Lung (tissue), 12 donors: ENCODE measurements around the gene UBASH3B. TPM values are rescaled to one million over a fixed set of nuclear protein-coding genes. Genes with fewer than 3 reads are reported as not detected.

Source experiments
- ATAC-seq: fragments of 200-7000 bp; cut with Tn5 transposase; one replicate; pipeline ENCODE4 v1.9.1; 2020; ENCODE audit warnings: moderate number of reproducible peaks; ENCODE audit not compliant: insufficient read depth, low FRiP score
- DNase-seq, 3 donors: peaks; one replicate each; pipeline ENCODE4 v3.0.0-alpha.2; 2013 to 2017
- H3K27ac ChIP-seq, 2 donors: one replicate each; pipeline ENCODE4 v1.5.1; 2013; ENCODE audit warnings: mild to moderate bottlenecking in 2 of 2, moderate library complexity in 2 of 2, control low read depth in 1 of 2, inconsistent platforms in 1 of 2, low read depth in 1 of 2, low read length in 1 of 2
- H3K27me3 ChIP-seq, 3 donors: one replicate each; pipeline ENCODE4 v1.5.1; 2013; ENCODE audit warnings: low read length in 2 of 3; ENCODE audit not compliant: control insufficient read depth in 3 of 3, insufficient read depth in 3 of 3
- H3K36me3 ChIP-seq, 4 donors: one replicate each; pipeline ENCODE4 v1.5.1; 2013; ENCODE audit warnings: low read length in 4 of 4, mild to moderate bottlenecking in 1 of 4, moderate library complexity in 1 of 4; ENCODE audit not compliant: control insufficient read depth in 4 of 4, insufficient read depth in 4 of 4
- H3K4me1 ChIP-seq, 5 donors: one replicate each; pipeline ENCODE4 v1.5.1; 2013; ENCODE audit warnings: low read length in 5 of 5, mild to moderate bottlenecking in 2 of 5, moderate library complexity in 1 of 5; ENCODE audit not compliant: control insufficient read depth in 5 of 5, insufficient read depth in 5 of 5
- H3K4me3 ChIP-seq: one replicate; pipeline ENCODE4 v1.5.1; 2013; ENCODE audit warnings: mild to moderate bottlenecking, control low read depth, moderate library complexity
- H3K9ac ChIP-seq, 2 donors: one replicate each; pipeline ENCODE4 v1.5.1; 2013; ENCODE audit warnings: low read length in 2 of 2, control low read depth in 1 of 2; ENCODE audit not compliant: insufficient read depth in 1 of 2
- H3K9me3 ChIP-seq, 4 donors: one replicate each; pipeline ENCODE4 v1.5.1; 2013; ENCODE audit warnings: low read length in 3 of 4, mild to moderate bottlenecking in 1 of 4, moderate library complexity in 1 of 4; ENCODE audit not compliant: control insufficient read depth in 4 of 4, insufficient read depth in 3 of 4
- WGBS, 2 donors: extraction: QIAGEN DNeasy Blood & Tissue Kit; methylation state at CpG; one replicate each; pipeline ENCODE4 v1.1.7; 2013; 5-methylcytosine and 5-hydroxymethylcytosine counted together
- polyA plus RNA-seq, 2 donors: library from polyadenylated mRNA; stranded (reverse); fragments of 200-250 nt; gene quantifications; one replicate each; pipeline ENCODE4 v1.2.1, GENCODE V29; 2013
- total RNA-seq, 2 donors: library from RNA; depleted of rRNA in 1 of 2; stranded (reverse); fragments of >200 nt in 1 of 2; gene quantifications; one replicate each; pipeline ENCODE4 v1.2.1, GENCODE V29; 2014 to 2021
- TF ChIP-seq, protein P1 (sequence below): IDR thresholded peaks from 2 replicates; pipeline ENCODE4 v1.5.1; 2012; ENCODE audit warnings: mild to moderate bottlenecking; ENCODE audit errors: control extremely low read depth, extremely low read depth
- donor health status: control.
- donor health status: control.
- donor health status: Bipolar disorder and iron deficiency.
- donor health status: healthy.
- donor health status: DM: yes; HTN: yes; CAD: no.

The UBASH3B gene
- total and polyA plus RNA-seq, 4 donors = 5.8 to 51.2 (median 12.4) TPM

DNA sequence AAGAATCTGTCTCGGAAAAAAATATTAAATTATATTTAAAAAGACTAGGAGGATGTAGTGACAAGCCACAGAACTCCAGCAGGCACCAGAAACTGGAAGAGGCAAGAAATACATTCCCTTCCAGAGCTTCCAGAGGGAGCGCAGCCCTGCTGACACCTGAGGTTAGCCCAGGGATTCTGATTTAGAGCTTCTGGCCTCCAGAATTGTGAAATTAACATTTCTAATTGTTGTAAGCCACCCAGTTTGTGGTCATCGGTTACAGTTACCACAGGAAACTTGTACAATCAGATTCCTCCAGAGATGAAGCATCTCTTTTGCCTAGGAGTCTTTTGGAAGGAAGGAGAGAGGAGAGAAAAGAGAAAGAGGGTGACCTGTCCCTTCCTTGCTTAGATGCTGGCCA, 6.4 kb upstream of the UBASH3B start:
- H3K36me3 ChIP-seq = no peaks in the 10 kb centered on the region
- H3K9ac ChIP-seq = no peak overlapping the region
- no peaks in the 10 kb centered on the region for H3K27me3 ChIP-seq
- TF ChIP-seq, protein P1, sequence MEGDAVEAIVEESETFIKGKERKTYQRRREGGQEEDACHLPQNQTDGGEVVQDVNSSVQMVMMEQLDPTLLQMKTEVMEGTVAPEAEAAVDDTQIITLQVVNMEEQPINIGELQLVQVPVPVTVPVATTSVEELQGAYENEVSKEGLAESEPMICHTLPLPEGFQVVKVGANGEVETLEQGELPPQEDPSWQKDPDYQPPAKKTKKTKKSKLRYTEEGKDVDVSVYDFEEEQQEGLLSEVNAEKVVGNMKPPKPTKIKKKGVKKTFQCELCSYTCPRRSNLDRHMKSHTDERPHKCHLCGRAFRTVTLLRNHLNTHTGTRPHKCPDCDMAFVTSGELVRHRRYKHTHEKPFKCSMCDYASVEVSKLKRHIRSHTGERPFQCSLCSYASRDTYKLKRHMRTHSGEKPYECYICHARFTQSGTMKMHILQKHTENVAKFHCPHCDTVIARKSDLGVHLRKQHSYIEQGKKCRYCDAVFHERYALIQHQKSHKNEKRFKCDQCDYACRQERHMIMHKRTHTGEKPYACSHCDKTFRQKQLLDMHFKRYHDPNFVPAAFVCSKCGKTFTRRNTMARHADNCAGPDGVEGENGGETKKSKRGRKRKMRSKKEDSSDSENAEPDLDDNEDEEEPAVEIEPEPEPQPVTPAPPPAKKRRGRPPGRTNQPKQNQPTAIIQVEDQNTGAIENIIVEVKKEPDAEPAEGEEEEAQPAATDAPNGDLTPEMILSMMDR = no peak
- H3K4me1 ChIP-seq = peaks cover 0 to 7% (median under 1%) of the 10 kb centered on the region in 5 donors
- 44 to 80% methylated on average over 3 of the region's 3 CpGs for WGBS, 2 donors
- H3K4me3 ChIP-seq = no peak overlapping the region
- no peak for DNase-seq
- H3K9me3 ChIP-seq = no peaks in the 10 kb centered on the region
- no peak for ATAC-seq
- H3K27ac ChIP-seq = no peak overlapping the region

DNA sequence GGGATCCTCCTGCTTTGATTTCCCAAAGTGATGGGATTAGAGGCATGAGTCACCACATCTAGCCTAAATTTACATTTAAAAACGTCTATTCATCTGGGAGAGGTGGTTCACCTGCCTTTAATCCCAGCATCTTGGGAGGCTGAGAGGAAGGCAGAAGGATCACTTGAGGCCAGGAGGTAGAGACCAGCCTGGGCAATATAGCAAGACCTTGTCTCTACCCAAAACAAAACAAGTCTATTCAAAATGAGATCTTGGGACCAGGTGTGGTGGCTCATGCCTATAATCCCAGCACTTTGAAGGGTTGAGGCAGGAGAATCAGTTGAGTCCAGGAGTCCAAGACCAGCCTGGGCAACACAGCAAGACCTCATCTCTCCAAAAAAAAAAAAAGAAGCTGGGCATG, 4.9 kb upstream of the UBASH3B start:
- TF ChIP-seq, protein P1 = no peak

DNA sequence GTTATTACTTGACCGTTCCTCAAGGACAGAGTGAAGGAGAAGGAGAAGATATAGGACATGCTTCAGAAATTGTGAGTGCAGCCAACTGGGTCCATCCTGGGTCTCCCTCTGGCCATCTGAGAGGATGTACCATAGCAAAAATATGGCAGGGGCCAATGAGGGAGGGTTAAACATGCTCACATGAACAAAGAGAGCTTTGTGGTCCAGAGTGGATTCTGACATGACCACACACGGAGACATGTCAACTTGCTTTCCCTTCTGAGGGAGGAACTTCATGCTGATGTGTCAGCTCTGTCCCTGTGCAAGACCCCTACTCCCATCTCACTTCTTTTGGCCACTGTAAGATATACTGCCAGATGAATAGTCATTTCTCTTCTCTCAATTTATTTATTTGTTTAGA, 3.0 kb upstream of the UBASH3B start:
- peaks cover 0 to 25% (median 9%) of the 10 kb centered on the region in 5 donors for H3K4me1 ChIP-seq
- no peaks in the 10 kb centered on the region for H3K9me3 ChIP-seq
- WGBS, 2 donors = 73 to 82% methylated on average over 2 of the region's 2 CpGs
- no peaks in the 10 kb centered on the region for H3K36me3 ChIP-seq
- ATAC-seq (no peak), DNase-seq (no peak)
- H3K4me3 ChIP-seq = no peak overlapping the region
- TF ChIP-seq, protein P1 = no peak
- no peak overlapping the region for H3K27ac ChIP-seq
- no peak overlapping the region for H3K9ac ChIP-seq
- H3K27me3 ChIP-seq = peaks cover 0 to 5% (median 0%) of the 10 kb centered on the region in 3 donors

More for the DNA sequence above, 4.9 kb upstream of the UBASH3B start:
- peaks cover 0 to 17% (median 7%) of the 10 kb centered on the region in 5 donors for H3K4me1 ChIP-seq
- no peak overlapping the region for H3K4me3 ChIP-seq
- ATAC-seq (no peak), DNase-seq (no peak)
- H3K36me3 ChIP-seq = no peaks in the 10 kb centered on the region
- no peaks in the 10 kb centered on the region for H3K9me3 ChIP-seq
- H3K27ac ChIP-seq = no peak overlapping the region
- H3K9ac ChIP-seq = no peak overlapping the region
- WGBS, 2 donors = 50 to 59% methylated on average over 1 of the region's 1 CpG
- H3K27me3 ChIP-seq = peaks cover 0 to 3% (median 0%) of the 10 kb centered on the region in 3 donors
